Central memory CD4-positive, alpha-beta T cell (primary cell): ENCODE results near the gene KCNT1.

Experiments used
- DNase-seq: peaks from one replicate; pipeline ENCODE4 v3.0.0; 2022

Gene KCNT1

DNA sequence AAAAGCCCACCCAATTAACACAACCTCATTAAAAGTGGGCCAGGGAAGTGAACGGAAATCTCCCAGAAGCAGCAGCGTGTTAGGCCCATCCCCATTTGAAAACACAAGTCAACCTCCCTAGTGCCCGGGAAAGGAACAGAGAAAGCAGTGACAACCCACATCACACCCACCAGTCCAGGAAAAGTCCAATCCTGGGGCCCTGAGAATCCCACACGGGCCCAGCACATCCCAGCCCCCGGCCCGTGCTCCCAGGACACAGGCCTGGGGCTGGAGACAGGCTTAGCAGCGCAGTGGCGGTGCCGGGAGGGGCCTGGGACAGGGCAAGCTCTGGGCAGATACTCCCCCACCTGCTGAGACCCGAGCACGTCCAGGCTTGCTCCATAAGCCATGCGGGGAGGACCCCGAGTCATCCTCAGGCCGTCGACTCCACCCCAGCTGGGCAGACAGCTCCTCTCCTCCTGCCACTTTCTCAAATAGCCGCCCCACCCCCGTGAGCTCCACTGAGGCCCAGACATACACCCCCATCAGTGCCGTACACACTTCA, 101.0 kb downstream of the KCNT1 start:
- DNase-seq: no peak

GRCh38 chr9:135803441-135803840, 101.5 kb downstream of the KCNT1 start:
- DNase-seq: no peak

- DNase-seq: no peak
Measured at GRCh38 chr9:135804581-135805421, 102.8 kb downstream of the KCNT1 start.

GRCh38 chr9:135805422-135806022, 103.5 kb downstream of the KCNT1 start:
- DNase-seq: no peak

- DNase-seq: no peak
Measured at GRCh38 chr9:135809166-135809565, 107.2 kb downstream of the KCNT1 start.

- DNase-seq: no peak
Measured at GRCh38 chr9:135810806-135811575, 109.0 kb downstream of the KCNT1 start.

DNA sequence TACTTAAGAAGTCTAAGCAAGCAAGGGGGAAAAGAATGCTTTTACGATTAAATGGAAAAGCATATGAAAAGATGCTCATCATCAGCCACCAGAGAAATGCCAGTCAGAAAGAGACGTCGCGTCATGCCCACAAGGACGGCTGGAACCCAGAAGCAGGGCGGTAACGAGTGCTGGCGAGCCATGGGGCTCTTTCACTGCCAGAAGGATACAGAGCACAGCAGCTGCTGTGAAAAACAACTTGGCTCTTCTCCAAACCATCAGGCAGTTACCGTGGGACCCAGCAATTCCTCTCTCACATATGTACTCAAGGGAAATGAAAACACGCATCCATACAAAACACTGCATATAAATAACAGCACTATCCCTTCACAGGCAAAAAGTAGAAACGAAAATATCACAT, 109.8 kb downstream of the KCNT1 start:
- DNase-seq: no peak

DNA sequence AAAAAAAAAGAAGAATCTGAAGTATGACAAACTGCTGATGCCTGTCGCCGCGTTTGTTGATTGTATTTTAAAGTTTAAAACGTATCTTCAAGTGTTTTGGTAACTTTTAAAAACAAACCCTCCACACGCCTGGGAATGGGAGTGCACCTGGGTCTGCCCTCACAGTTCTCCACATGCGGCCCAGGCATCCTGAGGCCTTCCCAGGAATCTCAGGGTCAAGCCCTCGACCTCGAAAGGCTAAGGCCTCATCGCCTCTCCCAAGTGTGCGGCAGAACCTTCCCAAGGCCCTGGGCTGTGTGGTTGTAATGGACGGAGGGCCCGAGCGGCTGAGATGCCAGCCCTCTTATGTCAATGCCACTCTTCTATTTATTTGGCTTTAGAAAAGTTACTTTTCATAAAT, 111.0 kb downstream of the KCNT1 start:
- DNase-seq: no peak

DNA sequence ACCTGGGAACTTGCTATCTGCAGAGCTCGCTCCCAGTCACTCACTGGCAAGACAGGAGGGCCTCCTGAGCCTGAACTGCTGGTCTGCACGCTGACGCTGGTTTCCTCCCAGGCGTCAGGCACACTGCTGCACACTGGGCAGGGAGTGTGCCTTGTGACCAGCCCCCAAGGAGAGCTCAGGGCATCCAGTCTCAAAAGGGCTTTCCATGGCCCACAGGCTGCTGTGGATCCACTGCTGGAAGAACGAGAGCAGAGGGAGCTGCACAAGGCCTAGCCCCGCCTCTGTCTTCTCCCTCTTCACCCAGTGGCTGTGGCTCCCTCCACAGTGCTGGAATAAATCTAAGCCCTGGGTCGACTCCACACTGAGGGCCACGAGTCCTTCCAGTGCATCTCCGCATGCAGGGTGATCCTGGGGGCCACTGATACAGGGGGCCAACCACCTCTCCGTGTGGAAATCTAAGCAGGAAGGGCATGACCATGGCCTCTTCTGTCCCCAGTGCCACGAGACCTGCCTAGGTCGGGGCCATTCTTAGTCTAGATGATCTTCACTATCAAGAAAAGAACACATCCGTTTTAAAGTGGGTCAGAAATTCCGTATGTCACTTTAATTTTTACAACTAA, 111.8 kb downstream of the KCNT1 start:
- DNase-seq: no peak

DNA sequence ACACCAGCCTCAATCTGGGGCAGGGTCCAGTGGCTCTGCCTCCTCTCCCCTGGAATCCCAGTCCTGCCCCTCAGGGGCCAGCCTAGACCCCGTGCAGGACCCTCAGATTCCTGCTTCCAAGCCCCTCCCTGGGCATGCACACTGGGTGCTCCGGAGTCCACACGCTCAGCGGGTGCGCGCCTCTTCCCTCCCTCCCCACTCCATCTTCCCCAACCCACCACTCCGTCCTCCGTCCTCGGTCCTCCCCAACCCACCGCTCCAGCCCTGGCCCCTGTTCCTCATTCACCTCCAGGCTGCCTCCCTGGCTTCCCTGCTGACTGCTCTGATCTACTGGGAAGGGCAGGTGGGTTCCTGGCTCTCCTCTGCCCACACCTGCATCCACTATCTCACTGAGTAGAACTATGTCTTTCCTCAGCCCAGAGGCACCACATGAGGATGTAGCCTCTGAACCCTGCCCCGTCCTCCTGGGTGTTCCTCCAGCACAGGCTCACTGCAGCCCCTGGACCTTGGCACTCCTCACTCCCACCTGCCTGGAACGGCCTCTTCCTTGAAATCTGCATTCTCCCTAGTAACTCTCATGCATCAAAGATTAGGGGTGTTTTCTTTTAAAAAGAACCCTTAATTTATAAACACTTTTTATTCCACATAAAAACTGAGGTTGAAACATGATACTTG, 112.6 kb downstream of the KCNT1 start:
- DNase-seq: no peak

GRCh38 chr9:135815413-135815812, 113.4 kb downstream of the KCNT1 start:
- no peak for DNase-seq

GRCh38 chr9:135815830-135816650, 114.1 kb downstream of the KCNT1 start:
- no peak for DNase-seq

DNA sequence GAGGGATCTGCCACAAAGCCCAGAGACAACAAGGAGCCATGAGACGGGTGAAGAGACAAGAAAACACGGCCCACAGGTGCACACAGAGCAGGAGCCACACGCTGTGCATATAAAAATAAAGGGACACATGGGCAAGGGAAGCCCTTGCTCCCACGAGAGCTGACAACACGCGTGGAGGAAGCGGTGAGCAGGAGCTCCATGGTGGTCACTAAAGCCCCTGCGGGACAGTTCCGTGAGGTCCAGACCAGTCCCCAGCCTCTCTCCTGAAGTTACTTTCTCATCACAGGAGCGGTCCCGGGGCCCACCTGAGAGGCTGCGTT, 114.6 kb downstream of the KCNT1 start:
- DNase-seq: no peak

DNA sequence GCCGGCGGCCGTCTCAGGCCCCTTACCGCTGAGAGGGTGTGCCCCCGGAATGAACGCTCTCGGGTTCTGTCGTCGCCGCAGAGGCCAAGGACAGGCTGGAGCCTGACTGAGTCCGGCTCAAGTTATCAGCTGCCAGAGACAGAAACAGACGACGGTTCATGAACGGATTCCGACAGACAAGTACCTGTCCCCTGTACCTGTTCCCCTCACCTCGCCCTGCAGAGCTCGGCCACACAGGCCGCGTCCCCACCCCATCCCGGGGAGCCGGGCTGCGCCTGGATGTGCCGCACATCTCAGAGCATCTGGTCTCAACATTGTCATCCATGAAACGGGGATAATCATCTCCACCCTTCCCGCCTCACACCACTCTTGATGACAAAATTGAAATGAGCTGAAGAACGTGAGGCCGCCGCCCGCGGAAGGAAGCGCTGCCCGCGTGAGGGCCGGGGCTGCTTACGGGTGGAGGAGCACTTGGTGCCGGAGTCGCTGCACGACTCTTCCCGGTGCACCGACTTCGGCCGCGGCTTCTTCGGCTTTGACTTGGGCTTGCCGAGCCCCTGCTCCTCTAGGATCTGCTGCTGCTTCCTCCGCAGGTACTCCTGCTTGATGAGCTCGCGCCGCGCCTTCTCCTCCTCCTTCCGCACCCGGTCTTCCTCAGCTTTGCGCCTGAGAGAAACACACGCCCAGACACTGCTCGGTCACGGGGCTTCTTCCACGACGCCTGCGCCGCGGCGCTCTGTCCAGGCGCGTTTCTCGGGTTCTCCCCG, 116.1 kb downstream of the KCNT1 start:
- DNase-seq: no peak

- DNase-seq: no peak
Measured at GRCh38 chr9:135818718-135819475, 116.9 kb downstream of the KCNT1 start.

DNA sequence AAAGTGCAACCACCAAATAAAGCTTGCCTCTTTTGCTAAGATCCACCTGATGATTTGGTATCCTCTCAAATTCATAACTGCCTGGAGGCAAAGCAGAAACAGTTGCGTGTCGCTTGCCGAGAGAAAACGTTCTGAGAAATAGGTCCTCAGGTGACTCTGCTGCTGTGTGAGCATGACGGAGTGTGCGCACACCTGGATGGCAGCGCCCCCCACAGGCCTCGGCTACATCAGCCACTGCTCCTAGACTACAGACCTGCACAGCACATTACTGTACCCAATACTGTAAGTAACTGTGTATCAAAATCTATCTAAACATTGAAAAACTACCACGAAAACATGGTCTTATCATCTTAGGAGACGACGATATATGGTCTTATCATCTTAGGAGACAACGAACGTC, 117.9 kb downstream of the KCNT1 start:
- no peak for DNase-seq

- DNase-seq: no peak
Measured at GRCh38 chr9:135820661-135821060, 118.7 kb downstream of the KCNT1 start.

GRCh38 chr9:135821116-135821515, 119.1 kb downstream of the KCNT1 start:
- DNase-seq: no peak

DNA sequence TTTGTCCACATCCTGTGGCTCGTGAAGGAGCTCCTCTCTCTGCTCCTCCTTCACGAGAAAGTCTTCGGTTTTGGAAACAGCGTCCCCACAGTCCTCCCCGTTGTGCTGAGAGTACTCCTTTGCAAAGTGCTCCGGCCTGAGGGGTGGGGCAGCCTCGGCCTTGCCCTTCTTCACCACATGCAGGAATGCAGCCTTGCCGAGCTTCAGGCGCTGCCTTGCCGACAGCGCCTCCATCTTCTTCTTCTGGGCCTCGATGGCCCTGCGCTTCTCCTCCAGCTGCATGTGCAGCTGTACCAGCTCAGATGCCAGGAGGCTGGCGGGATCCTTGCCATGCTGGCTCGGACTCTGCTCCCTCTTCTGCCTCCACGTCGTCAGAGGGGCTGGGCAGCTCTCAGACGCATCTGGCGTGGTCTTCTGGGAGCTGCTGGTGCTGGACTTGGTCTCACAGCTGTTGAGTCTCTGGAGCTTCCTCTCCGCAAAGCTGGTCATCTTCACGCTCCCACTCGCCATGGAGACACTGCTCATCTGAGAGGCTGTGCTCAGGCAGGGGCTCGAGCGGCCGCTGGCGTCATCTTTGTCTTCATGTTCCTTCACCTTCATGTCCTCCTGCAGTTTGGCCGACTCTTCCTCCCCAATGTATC, 119.9 kb downstream of the KCNT1 start:
- no peak for DNase-seq

GRCh38 chr9:135822374-135822755, 120.4 kb downstream of the KCNT1 start:
- no peak for DNase-seq
